SU-DHL-6 (cell line): ENCODE measurements around the gene FBXW5.

ENCODE experiments used
- H2AFZ ChIP-seq: fragments of 200-600 bp; sonication (generic); 2 replicates; pipeline ENCODE4 v1.6.1; 2014; ENCODE audit warnings: low read depth, mild to moderate bottlenecking, moderate library complexity, mixed read lengths, antibody characterized with exemption, low read length; ENCODE audit not compliant: severe bottlenecking
- H3F3A ChIP-seq: fragments of 200-600 bp; shearing (Covaris generic); 2 replicates; pipeline ENCODE4 v1.6.0; 2016; ENCODE audit warnings: antibody characterized with exemption, mild to moderate bottlenecking; ENCODE audit not compliant: insufficient read depth
- H3K27ac ChIP-seq: fragments of 200-600 bp; sonication (generic); 2 replicates; pipeline ENCODE4 v1.5.1; 2016; ENCODE audit warnings: low read depth, mild to moderate bottlenecking, low read length, moderate library complexity, mixed read lengths
- H3K27me3 ChIP-seq: fragments of 200-600 bp; sonication (generic), shearing (Covaris generic); 2 replicates; pipeline ENCODE4 v1.6.0; 2014; ENCODE audit warnings: mild to moderate bottlenecking, low read length
- H3K36me3 ChIP-seq: fragments of 200-600 bp; sonication (generic); 2 replicates; pipeline ENCODE4 v1.6.1; 2014; ENCODE audit warnings: mild to moderate bottlenecking, low read length, mixed read lengths
- H3K4me2 ChIP-seq: fragments of 300-600, 200-600 bp; shearing (Covaris generic), sonication (generic); 2 replicates; pipeline ENCODE4 v1.6.0; 2014; ENCODE audit warnings: low read length, low read depth, mild to moderate bottlenecking; ENCODE audit not compliant: poor library complexity, severe bottlenecking
- H3K4me3 ChIP-seq: fragments of 200-600 bp; sonication (generic); 2 replicates; pipeline ENCODE4 v1.5.1; 2014; ENCODE audit warnings: antibody characterized with exemption, low read length, mild to moderate bottlenecking, mixed read lengths; ENCODE audit not compliant: insufficient read depth, poor library complexity, severe bottlenecking
- H3K79me2 ChIP-seq: fragments of 200-600 bp; sonication (generic); 2 replicates; pipeline ENCODE4 v1.6.1; 2014; ENCODE audit warnings: mild to moderate bottlenecking, low read length, moderate library complexity; ENCODE audit not compliant: insufficient read depth
- H3K9ac ChIP-seq: fragments of 200-600 bp; sonication (generic); 2 replicates; pipeline ENCODE4 v1.7.0; 2014; ENCODE audit warnings: mild to moderate bottlenecking, low read length
- H3K9me2 ChIP-seq: fragments of 200-600 bp; sonication (generic); replicated peaks from 2 replicates; pipeline ENCODE4 v1.6.1; 2014; ENCODE audit warnings: low read length; ENCODE audit not compliant: insufficient read depth
- H3K9me3 ChIP-seq: fragments of 200-600 bp; sonication (generic); 2 replicates; pipeline ENCODE4 v1.6.1; 2014; ENCODE audit warnings: low read length, mixed read lengths; ENCODE audit not compliant: insufficient read depth
- H4K20me1 ChIP-seq: fragments of 200-600 bp; sonication (generic); 2 replicates; pipeline ENCODE4 v1.6.1; 2014; ENCODE audit warnings: low read depth, mild to moderate bottlenecking, antibody characterized with exemption, low read length, moderate library complexity, mixed read lengths
- CTCF ChIP-seq: fragments of 200-600 bp; sonication (generic); IDR thresholded peaks from one replicate; pipeline ENCODE4 v1.5.1; 2017; ENCODE audit warnings: antibody characterized with exemption, mild to moderate bottlenecking, low read length, moderate library complexity; ENCODE audit not compliant: insufficient read depth, poor library complexity, severe bottlenecking
- EZH2phosphoT487 ChIP-seq: fragments of 200-600 bp; sonication (generic), shearing (Covaris generic); conservative IDR thresholded peaks from 2 replicates; pipeline ENCODE4 v1.6.1; 2018; ENCODE audit warnings: mild to moderate bottlenecking, antibody characterized with exemption, low read length, moderate library complexity, mixed read lengths

The FBXW5 gene

GRCh38 chr9:136990242-136990911 is 45.8 kb upstream of the FBXW5 start:
- Histone ChIP-seq H3K36me3 (no peaks in the 10 kb centered on the region), H3K4me3 (no peak overlapping the region), H3K27ac (no peak overlapping the region), H2AFZ (no peak overlapping the region), H3K9ac (no peak overlapping the region), H3K79me2 (no peaks in the 10 kb centered on the region), H4K20me1 (no peaks in the 10 kb centered on the region), H3K9me2 (no peaks in the 10 kb centered on the region), H3K9me3 (no peaks in the 10 kb centered on the region), H3K4me2 (no peak overlapping the region), H3F3A (no peaks in the 10 kb centered on the region), H3K27me3 (no peaks in the 10 kb centered on the region)
- TF ChIP-seq EZH2phosphoT487 (no peak), CTCF (no peak)

- Histone ChIP-seq H3K9me3 (no peaks in the 10 kb centered on the region), H3K27ac (no peak overlapping the region), H4K20me1 (no peaks in the 10 kb centered on the region), H3K36me3 (no peaks in the 10 kb centered on the region), H3K9ac (no peak overlapping the region), H3K27me3 (no peaks in the 10 kb centered on the region), H3K9me2 (no peaks in the 10 kb centered on the region), H3K4me2 (no peak overlapping the region), H3K4me3 (no peak overlapping the region), H2AFZ (no peak overlapping the region), H3K79me2 (no peaks in the 10 kb centered on the region), H3F3A (no peaks in the 10 kb centered on the region)
- TF ChIP-seq EZH2phosphoT487 (no peak), CTCF (no peak)
Measured at GRCh38 chr9:136988872-136989271, 44.3 kb upstream of the FBXW5 start.

GRCh38 chr9:136985853-136986252 is 41.3 kb upstream of the FBXW5 start:
- Histone ChIP-seq H3F3A (no peaks in the 10 kb centered on the region), H3K27me3 (no peaks in the 10 kb centered on the region), H3K27ac (no peak overlapping the region), H3K9me3 (no peaks in the 10 kb centered on the region), H4K20me1 (no peaks in the 10 kb centered on the region), H3K36me3 (no peaks in the 10 kb centered on the region), H3K9ac (no peak overlapping the region), H3K9me2 (no peaks in the 10 kb centered on the region), H3K4me3 (no peak overlapping the region), H3K79me2 (no peaks in the 10 kb centered on the region), H3K4me2 (no peak overlapping the region), H2AFZ (no peak overlapping the region)
- TF ChIP-seq CTCF = no peak
- no peak for TF ChIP-seq EZH2phosphoT487
